Neural cell (in vitro differentiated cells): Measurements from ENCODE around the gene ADAM11.

Experiments
- CTCF ChIP-seq: fragments of 450-650 bp; IDR thresholded peaks from 2 replicates; pipeline ENCODE4 v1.5.1; 2014; ENCODE audit warnings: antibody characterized with exemption, mild to moderate bottlenecking, moderate library complexity; ENCODE audit not compliant: poor library complexity, severe bottlenecking
- POLR2AphosphoS5 ChIP-seq: IDR thresholded peaks from 2 replicates; pipeline ENCODE4 v1.6.1; 2012

- TF ChIP-seq CTCF (no peak), POLR2AphosphoS5 (no peak)
Measured at GRCh38 chr17:44828919-44829522, 70.2 kb downstream of the ADAM11 start.
